NT2/D1 (cell line): ENCODE results near the gene TBL3.

Source experiments
- SUZ12 ChIP-seq: IDR thresholded peaks from 2 replicates; pipeline ENCODE4 v1.6.1; 2011; ENCODE audit not compliant: insufficient read length, insufficient read depth; ENCODE audit errors: extremely low read depth
- YY1 ChIP-seq: IDR thresholded peaks from 2 replicates; pipeline ENCODE4 v1.6.1; 2011; ENCODE audit not compliant: insufficient read length, insufficient read depth
- ZNF274 ChIP-seq: IDR thresholded peaks from 2 replicates; pipeline ENCODE4 v1.6.1; 2011; ENCODE audit warnings: mild to moderate bottlenecking, low read depth, low read length

DNA sequence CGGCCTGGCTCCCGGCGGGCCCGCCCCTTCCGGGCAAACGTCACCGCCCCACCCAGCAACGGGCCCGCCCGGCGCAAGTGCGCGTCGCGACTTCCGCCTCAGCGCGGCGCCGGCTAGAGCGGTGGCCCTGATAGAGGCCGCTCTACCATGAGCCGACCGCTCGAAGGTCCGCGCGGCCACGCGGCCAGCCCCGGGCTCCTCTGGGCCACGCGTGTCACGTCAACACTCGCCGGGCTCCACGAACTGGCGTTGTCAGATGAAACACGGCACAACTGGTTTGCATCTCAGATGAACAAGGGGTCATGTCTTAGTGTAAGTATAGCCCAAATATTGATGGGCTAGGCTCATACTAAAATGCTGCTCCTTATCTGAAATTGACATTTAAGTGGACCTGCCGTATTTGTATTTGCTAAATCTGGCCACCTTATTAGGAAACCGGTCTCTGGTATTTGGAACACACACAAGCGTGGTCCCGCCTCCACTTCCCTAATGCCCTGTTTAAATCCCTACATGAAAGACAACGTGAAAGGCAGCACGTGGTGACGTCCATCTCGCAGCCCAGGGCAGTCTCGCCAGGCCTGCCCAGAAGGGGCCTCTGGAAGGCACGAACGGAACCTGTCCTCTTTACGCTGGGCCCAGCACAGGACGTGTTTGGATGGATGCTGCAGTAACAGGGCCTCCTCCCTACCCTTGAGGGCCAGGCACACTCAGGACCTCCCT, 38.1 kb downstream of the TBL3 start, which contains the start of gene ZNF598:
- TF ChIP-seq YY1 (no peak), ZNF274 (no peak), SUZ12 (no peak)
